ENCODE measurements around the gene IGSF11. TPM values are rescaled to one million over a fixed set of nuclear protein-coding genes. Genes with fewer than 3 reads are reported as not detected.

IGSF11 gene
- total RNA-seq, 2 donors from 2014 or later, result 1.6 to 6.5 TPM

DNA sequence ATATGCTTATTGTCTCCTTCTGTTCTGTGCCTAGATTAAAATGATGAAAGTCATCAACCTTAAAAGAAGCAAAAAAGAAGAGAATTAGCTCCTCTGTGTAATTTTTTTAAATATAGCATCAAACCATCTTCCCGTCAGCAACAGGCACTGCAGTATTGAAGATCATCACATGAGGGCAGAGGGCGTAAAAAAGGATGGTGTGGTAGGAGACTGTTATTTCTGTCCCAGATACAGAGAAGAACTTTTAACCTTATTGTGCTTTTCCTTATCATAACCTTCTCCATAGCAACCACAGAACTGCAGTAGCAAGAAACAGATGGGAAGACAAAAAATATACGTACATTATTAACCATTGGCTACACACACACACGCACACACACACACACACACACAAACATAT is 88.8 kb downstream of the IGSF11 start:
- Histone ChIP-seq H3K9me3 (peaks cover 0 to 5% of the 10 kb centered on the region in 2 donors), H3K4me3 (no peak overlapping the region), H3K27me3 (no peaks in the 10 kb centered on the region), H3K4me1 (peaks cover 0 to 19% of the 10 kb centered on the region in 2 donors), H3K27ac (no peak overlapping the region), H3K36me3 (no peaks in the 10 kb centered on the region)
- TF ChIP-seq, protein P1, sequence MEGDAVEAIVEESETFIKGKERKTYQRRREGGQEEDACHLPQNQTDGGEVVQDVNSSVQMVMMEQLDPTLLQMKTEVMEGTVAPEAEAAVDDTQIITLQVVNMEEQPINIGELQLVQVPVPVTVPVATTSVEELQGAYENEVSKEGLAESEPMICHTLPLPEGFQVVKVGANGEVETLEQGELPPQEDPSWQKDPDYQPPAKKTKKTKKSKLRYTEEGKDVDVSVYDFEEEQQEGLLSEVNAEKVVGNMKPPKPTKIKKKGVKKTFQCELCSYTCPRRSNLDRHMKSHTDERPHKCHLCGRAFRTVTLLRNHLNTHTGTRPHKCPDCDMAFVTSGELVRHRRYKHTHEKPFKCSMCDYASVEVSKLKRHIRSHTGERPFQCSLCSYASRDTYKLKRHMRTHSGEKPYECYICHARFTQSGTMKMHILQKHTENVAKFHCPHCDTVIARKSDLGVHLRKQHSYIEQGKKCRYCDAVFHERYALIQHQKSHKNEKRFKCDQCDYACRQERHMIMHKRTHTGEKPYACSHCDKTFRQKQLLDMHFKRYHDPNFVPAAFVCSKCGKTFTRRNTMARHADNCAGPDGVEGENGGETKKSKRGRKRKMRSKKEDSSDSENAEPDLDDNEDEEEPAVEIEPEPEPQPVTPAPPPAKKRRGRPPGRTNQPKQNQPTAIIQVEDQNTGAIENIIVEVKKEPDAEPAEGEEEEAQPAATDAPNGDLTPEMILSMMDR (IDR thresholded peaks at IDR 0.05), result peak in 1 of 2 donors; percentile 17
- DNase-seq (ENCODE audit: low spot score), result no peak

DNA sequence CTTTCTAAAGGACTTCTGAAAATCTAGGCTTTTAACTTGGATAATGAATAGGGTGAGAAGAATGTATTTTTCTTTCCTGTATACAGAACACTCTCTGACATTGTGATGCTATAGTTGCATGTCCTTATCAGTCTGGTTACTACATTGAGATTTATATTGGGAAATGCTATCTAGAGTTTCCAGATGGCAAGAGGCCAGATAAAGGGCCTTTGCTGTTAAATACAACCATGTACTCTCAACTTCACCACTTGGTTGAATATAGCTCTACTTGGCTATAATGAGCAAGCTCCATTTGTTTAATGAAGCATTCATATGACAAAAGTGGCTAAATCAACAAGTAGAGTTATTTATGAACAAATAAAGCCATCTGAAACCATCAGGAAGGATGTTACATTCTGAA is 91.0 kb downstream of the IGSF11 start:
- H3K4me3 ChIP-seq, result no peak overlapping the region
- DNase-seq (ENCODE audit: low spot score), result no peak

DNA sequence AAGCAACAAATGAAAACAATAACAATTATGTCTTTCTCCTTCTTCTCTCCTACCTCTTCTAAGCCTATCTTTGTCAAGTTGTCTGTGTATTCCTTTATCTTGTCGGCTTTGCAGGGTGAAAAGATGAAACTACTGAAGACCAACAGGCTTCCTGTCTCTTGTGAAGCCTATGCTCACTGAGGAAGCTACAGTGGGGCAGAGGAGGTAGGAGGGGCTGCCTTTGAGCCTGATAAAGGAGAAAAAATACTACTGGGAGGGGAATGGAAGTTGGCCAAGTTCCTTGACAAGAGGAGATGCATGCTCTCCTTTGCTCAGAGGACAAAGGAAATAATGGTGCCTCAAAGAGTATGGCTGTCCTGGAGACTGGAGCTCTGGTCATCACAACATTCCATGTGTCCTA is 92.0 kb downstream of the IGSF11 start:
- H3K9me3 ChIP-seq, result peaks cover 0 to 16% of the 10 kb centered on the region in 2 donors
- TF ChIP-seq, protein P1 (IDR thresholded peaks at IDR 0.05), result no peak
- DNase-seq (ENCODE audit: low spot score), result no peak
- H3K36me3 ChIP-seq, result no peaks in the 10 kb centered on the region
- peaks cover 0 to 19% of the 10 kb centered on the region in 2 donors for H3K4me1 ChIP-seq
- H3K27me3 ChIP-seq, result no peaks in the 10 kb centered on the region
- H3K4me3 ChIP-seq, result no peak overlapping the region
- no peak overlapping the region for H3K27ac ChIP-seq

More for the DNA sequence above, 91.0 kb downstream of the IGSF11 start:
- TF ChIP-seq, protein P1 (IDR thresholded peaks at IDR 0.05), result no peak
- peaks cover 0 to 16% of the 10 kb centered on the region in 2 donors for H3K9me3 ChIP-seq
- H3K27ac ChIP-seq, result no peak overlapping the region
- H3K27me3 ChIP-seq, result no peaks in the 10 kb centered on the region
- H3K4me1 ChIP-seq, result peaks cover 0 to 19% of the 10 kb centered on the region in 2 donors
- H3K36me3 ChIP-seq, result no peaks in the 10 kb centered on the region

DNA sequence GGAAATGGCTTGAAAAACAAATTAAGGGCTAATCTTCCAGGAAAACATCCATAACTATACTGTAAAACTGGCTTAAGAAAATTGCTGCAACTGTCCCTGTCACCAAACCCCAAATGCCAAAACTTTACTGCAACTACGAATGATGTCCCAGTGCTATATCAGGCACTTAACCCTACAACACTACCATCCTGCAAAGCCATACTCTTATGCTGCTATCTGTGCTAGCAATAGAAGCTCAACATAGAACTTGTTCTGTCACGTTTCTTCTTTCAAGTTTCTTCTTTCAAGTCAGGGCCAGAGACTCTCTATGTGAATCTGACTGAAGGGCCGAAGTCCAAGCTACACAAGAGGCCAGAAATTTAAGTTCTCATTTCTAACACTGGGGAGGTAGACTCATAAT is 92.5 kb downstream of the IGSF11 start:
- Histone ChIP-seq H3K9me3 (peaks cover 0 to 16% of the 10 kb centered on the region in 2 donors), H3K4me1 (peaks cover 0 to 19% of the 10 kb centered on the region in 2 donors), H3K4me3 (no peak overlapping the region), H3K36me3 (no peaks in the 10 kb centered on the region), H3K27me3 (no peaks in the 10 kb centered on the region), H3K27ac (no peak overlapping the region)
- TF ChIP-seq, protein P1 (IDR thresholded peaks at IDR 0.05), result no peak
- no peak for DNase-seq (ENCODE audit: low spot score)

DNA sequence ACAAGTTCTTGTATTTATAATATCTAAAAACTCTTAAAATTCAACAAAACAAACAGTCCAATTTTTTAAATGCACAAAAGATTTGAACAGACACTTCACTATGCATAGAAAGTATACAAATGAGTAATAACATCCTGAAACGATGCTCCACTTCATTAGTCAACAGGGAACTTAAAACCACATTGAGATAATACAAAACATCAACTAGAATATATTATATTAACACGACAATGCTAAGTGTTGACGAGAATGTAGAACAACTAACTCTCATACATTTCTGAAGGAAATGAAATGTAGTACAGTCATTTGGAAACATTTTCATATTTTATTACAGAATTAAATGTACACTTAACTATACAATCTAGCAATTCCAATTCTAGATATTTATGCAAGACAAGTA is 93.4 kb downstream of the IGSF11 start:
- peaks cover 0 to 19% of the 10 kb centered on the region in 2 donors for H3K4me1 ChIP-seq
- no peak for DNase-seq (ENCODE audit: low spot score)
- TF ChIP-seq, protein P1 (IDR thresholded peaks at IDR 0.05), result no peak
- H3K4me3 ChIP-seq, result no peak overlapping the region
- H3K36me3 ChIP-seq, result no peaks in the 10 kb centered on the region
- H3K9me3 ChIP-seq, result peaks cover 0 to 16% of the 10 kb centered on the region in 2 donors
- H3K27me3 ChIP-seq, result no peaks in the 10 kb centered on the region
- no peak overlapping the region for H3K27ac ChIP-seq

Data from right atrium auricular region (tissue), 2 donors.